ENCODE data around the gene BAG5.
"Not testable (repeated sequence)": the region's sequence is repeated elsewhere in the genome, so short reads cannot be mapped to it uniquely, and the experiment has no call there.

BAG5 gene

DNA sequence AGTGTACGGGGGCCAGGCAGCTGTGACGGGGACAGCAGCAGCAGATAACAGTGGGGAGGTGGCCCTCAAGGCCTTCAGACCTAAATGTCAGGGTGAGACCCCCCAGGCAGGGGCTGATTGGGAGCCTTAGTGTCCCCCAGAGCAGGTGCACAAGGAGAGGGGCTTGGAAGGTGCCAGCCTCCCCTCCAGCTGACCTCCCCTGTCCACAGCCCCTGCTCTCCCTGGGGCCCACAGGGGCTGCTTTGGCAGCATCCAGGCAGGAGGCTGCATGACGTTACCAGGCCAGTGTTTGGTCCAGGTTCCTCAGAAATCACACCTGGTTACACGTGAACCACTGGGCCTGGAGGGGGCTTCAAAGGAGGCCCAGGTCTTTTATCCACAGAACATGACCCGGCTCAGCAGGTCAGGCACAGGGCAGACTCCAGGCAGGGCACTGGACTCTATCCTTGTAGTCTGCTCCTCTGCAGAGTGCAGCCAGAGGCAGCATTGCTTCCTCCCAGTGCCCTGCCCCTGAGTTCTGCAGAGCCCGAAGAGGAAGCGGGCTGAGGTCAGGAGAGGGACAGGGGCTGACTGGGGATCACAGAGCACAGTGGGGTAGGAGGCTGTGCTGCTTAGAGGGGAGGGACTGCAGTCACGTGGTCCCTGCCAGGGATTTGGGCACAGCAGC is 36.1 kb downstream of the BAG5 start:
- Histone ChIP-seq H3K27ac (ENCODE audit: low read length) (peak overlapping the region; percentile 98), H3K4me2 (ENCODE audit: low read length) (peak overlapping the region; percentile 71), H3K4me3 (ENCODE audit: low read length) (peak overlapping the region; percentile 53), H3K9me3 (ENCODE audit: insufficient read depth, low read length) (no peaks in the 10 kb centered on the region), H3K36me3 (replicated peaks; ENCODE audit: low read depth, low read length) (peaks cover 38% of the 10 kb centered on the region), H3K9ac (ENCODE audit: low read length) (peak overlapping the region; percentile 53; the same call in 1 of the 2 replicates), H4K20me1 (ENCODE audit: insufficient read depth, low read length) (peaks cover 3% of the 10 kb centered on the region; the same call in 1 of the 2 replicates), H2AFZ (ENCODE audit: low read depth, low read length) (no peak overlapping the region), H3K27me3 (ENCODE audit: low read depth, low read length) (no peaks in the 10 kb centered on the region), H3K79me2 (ENCODE audit: low read length) (peaks cover 57% of the 10 kb centered on the region), H3K4me1 (ENCODE audit: low read length) (peaks cover 61% of the 10 kb centered on the region)
- no peak for TF ChIP-seq EZH2phosphoT487 (IDR thresholded peaks at IDR 0.05; ENCODE audit: low read depth)
- TF ChIP-seq, protein P1, sequence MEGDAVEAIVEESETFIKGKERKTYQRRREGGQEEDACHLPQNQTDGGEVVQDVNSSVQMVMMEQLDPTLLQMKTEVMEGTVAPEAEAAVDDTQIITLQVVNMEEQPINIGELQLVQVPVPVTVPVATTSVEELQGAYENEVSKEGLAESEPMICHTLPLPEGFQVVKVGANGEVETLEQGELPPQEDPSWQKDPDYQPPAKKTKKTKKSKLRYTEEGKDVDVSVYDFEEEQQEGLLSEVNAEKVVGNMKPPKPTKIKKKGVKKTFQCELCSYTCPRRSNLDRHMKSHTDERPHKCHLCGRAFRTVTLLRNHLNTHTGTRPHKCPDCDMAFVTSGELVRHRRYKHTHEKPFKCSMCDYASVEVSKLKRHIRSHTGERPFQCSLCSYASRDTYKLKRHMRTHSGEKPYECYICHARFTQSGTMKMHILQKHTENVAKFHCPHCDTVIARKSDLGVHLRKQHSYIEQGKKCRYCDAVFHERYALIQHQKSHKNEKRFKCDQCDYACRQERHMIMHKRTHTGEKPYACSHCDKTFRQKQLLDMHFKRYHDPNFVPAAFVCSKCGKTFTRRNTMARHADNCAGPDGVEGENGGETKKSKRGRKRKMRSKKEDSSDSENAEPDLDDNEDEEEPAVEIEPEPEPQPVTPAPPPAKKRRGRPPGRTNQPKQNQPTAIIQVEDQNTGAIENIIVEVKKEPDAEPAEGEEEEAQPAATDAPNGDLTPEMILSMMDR (IDR thresholded peaks at IDR 0.05; ENCODE audit: low read depth, low read length), result no peak

- H4K20me1 ChIP-seq (ENCODE audit: insufficient read depth, low read length); H3K9me3 ChIP-seq (ENCODE audit: insufficient read depth, low read length); H2AFZ ChIP-seq (ENCODE audit: low read depth, low read length); H3K27me3 ChIP-seq (ENCODE audit: low read depth, low read length): not testable (repeated sequence)
- Histone ChIP-seq H3K79me2 (ENCODE audit: low read length) (peaks cover 50% of the 10 kb centered on the region), H3K4me3 (ENCODE audit: low read length) (peak overlapping the region; percentile 53; the same call in 1 of the 2 replicates), H3K36me3 (replicated peaks; ENCODE audit: low read depth, low read length) (peaks cover 30% of the 10 kb centered on the region), H3K4me1 (ENCODE audit: low read length) (peaks cover 56% of the 10 kb centered on the region), H3K27ac (ENCODE audit: low read length) (peak overlapping the region; percentile 98), H3K9ac (ENCODE audit: low read length) (peak overlapping the region; percentile 53; the same call in 1 of the 2 replicates), H3K4me2 (ENCODE audit: low read length) (peak overlapping the region; percentile 71)
Measured at GRCh38 chr14:103525430-103526246, 36.8 kb downstream of the BAG5 start.

DNA sequence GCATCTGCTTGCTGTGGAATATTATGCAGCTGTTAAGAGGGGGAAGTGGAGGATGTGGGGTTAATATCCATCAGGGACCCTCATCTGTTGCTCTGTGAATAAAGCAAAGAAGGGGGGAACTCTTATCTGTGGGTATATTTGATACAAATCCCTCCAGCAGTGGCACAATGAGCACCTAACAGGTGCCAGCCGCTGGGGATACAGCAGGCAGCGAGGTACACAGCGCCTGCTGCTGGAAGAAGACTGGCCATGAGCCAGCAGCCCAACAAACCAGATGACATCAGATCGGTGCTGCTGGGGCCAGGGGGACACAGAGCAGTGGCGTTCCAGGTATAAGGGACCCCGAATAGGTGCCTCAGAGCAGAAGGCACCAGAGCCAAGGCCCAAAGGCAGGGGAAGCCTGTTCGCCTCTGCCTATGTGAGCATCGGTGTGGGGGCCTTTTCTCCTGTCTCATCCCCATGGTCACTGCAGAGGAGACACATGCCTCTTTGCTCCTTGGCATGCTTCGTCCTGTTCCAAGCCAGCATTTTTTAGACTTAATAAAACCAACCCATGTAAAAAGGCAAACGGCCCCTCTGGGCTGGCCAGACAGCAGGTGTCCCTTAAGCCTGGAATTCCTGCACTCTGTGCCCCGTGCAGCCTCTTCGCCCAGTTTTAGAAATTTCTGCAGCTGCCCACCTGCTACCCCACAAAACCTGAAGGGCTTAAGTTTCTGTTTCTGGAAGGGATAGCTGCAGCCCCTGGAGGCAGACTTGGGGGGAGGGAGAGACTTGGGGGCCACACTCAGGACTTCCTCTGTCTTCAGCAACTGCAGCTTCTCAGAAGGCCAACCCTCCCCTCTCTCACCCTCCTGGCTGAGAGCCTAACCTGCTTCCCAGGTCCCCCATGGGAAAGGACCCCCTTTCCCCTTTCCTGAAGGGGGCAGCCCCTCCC is 38.2 kb downstream of the BAG5 start:
- peaks cover 60% of the 10 kb centered on the region for H3K4me1 ChIP-seq (ENCODE audit: low read length)
- H3K27me3 ChIP-seq (ENCODE audit: low read depth, low read length), result no peaks in the 10 kb centered on the region
- no peaks in the 10 kb centered on the region for H4K20me1 ChIP-seq (ENCODE audit: insufficient read depth, low read length)
- peak overlapping the region; percentile 53; the same call in 1 of the 2 replicates for H3K9ac ChIP-seq (ENCODE audit: low read length)
- no peak overlapping the region for H2AFZ ChIP-seq (ENCODE audit: low read depth, low read length)
- H3K79me2 ChIP-seq (ENCODE audit: low read length), result peaks cover 36% of the 10 kb centered on the region
- H3K9me3 ChIP-seq (ENCODE audit: insufficient read depth, low read length), result no peaks in the 10 kb centered on the region
- peaks cover 19% of the 10 kb centered on the region for H3K36me3 ChIP-seq (replicated peaks; ENCODE audit: low read depth, low read length)
- H3K27ac ChIP-seq (ENCODE audit: low read length), result peak overlapping the region; percentile 98
- H3K4me2 ChIP-seq (ENCODE audit: low read length), result peak overlapping the region; percentile 71
- H3K4me3 ChIP-seq (ENCODE audit: low read length), result no peak overlapping the region; the same call in 1 of the 2 replicates
- TF ChIP-seq, protein P1 (IDR thresholded peaks at IDR 0.05; ENCODE audit: low read depth, low read length), result peak; percentile 17
- no peak for TF ChIP-seq EZH2phosphoT487 (IDR thresholded peaks at IDR 0.05; ENCODE audit: low read depth)

- H3K4me3 ChIP-seq (ENCODE audit: low read length), result no peak overlapping the region
- H2AFZ ChIP-seq (ENCODE audit: low read depth, low read length), result no peak overlapping the region
- no peak overlapping the region for H3K27ac ChIP-seq (ENCODE audit: low read length)
- peaks cover 30% of the 10 kb centered on the region for H3K79me2 ChIP-seq (ENCODE audit: low read length)
- H3K9me3 ChIP-seq (ENCODE audit: insufficient read depth, low read length), result no peaks in the 10 kb centered on the region
- H3K36me3 ChIP-seq (replicated peaks; ENCODE audit: low read depth, low read length), result peaks cover 19% of the 10 kb centered on the region
- TF ChIP-seq, protein P1 (IDR thresholded peaks at IDR 0.05; ENCODE audit: low read depth, low read length), result no peak
- TF ChIP-seq EZH2phosphoT487 (IDR thresholded peaks at IDR 0.05; ENCODE audit: low read depth), result no peak
- H3K4me1 ChIP-seq (ENCODE audit: low read length), result peaks cover 66% of the 10 kb centered on the region
- H4K20me1 ChIP-seq (ENCODE audit: insufficient read depth, low read length), result no peaks in the 10 kb centered on the region
- H3K4me2 ChIP-seq (ENCODE audit: low read length), result no peak overlapping the region
- no peaks in the 10 kb centered on the region for H3K27me3 ChIP-seq (ENCODE audit: low read depth, low read length)
- H3K9ac ChIP-seq (ENCODE audit: low read length), result no peak overlapping the region
Measured at GRCh38 chr14:103523575-103523954, 38.9 kb downstream of the BAG5 start.

Measured in OCI-LY3 (cell line).